Parathyroid adenoma (tissue), 2 donors: ENCODE data around the gene TF.

Experiments used
- H2AFZ ChIP-seq: fragments of 300-600 bp; sonication (generic); one replicate; pipeline ENCODE4 v1.7.0; 2017; ENCODE audit warnings: antibody characterized with exemption, mild to moderate bottlenecking
- H3K27ac ChIP-seq: fragments of 300-600 bp; sonication (generic); one replicate; pipeline ENCODE4 v1.7.0; 2017
- H3K27me3 ChIP-seq: fragments of 300-600 bp; sonication (generic); one replicate; pipeline ENCODE4 v1.7.0; 2017; ENCODE audit warnings: low read length; ENCODE audit not compliant: control insufficient read depth, insufficient read depth
- H3K36me3 ChIP-seq: fragments of 300-600 bp; sonication (generic); one replicate; pipeline ENCODE4 v1.7.0; 2017; ENCODE audit warnings: low read length; ENCODE audit not compliant: control insufficient read depth, insufficient read depth
- H3K4me1 ChIP-seq: fragments of 300-600 bp; sonication (generic); one replicate; pipeline ENCODE4 v1.7.0; 2017; ENCODE audit warnings: control low read depth
- H3K4me2 ChIP-seq: fragments of 300-600 bp; sonication (generic); one replicate; pipeline ENCODE4 v1.7.0; 2017; ENCODE audit warnings: low read length
- H3K4me3 ChIP-seq: fragments of 300-600 bp; sonication (generic); one replicate; pipeline ENCODE4 v1.7.0; 2017; ENCODE audit warnings: low read depth, low read length
- H3K79me2 ChIP-seq: fragments of 300-600 bp; sonication (generic); one replicate; pipeline ENCODE4 v1.7.0; 2017; ENCODE audit warnings: control low read depth
- H3K9ac ChIP-seq: fragments of 300-600 bp; sonication (generic); one replicate; pipeline ENCODE4 v1.7.0; 2017; ENCODE audit warnings: mild to moderate bottlenecking
- H3K9me3 ChIP-seq: fragments of 300-600 bp; sonication (generic); one replicate; pipeline ENCODE4 v1.7.0; 2017; ENCODE audit warnings: low read length; ENCODE audit not compliant: control insufficient read depth
- CTCF ChIP-seq: fragments of 300-600 bp; sonication (generic); IDR thresholded peaks from one replicate; pipeline ENCODE4 v1.7.0; 2017; ENCODE audit warnings: antibody characterized with exemption, mild to moderate bottlenecking
- donor health status: primary hyperparathyroidism.

The TF gene

GRCh38 chr3:133758568-133758928 lies 12.4 kb downstream of the TF start:
- Histone ChIP-seq H3K27me3 (no peaks in the 10 kb centered on the region), H3K4me1 (no peaks in the 10 kb centered on the region), H3K36me3 (no peaks in the 10 kb centered on the region), H2AFZ (no peak overlapping the region), H3K9me3 (no peaks in the 10 kb centered on the region), H3K27ac (no peak overlapping the region), H3K4me2 (no peak overlapping the region), H3K79me2 (no peaks in the 10 kb centered on the region), H3K9ac (no peak overlapping the region), H3K4me3 (no peak overlapping the region)
- TF ChIP-seq CTCF: no peak

- no peak for TF ChIP-seq CTCF
- Histone ChIP-seq H3K79me2 (no peaks in the 10 kb centered on the region), H3K4me1 (no peaks in the 10 kb centered on the region), H3K9ac (no peak overlapping the region), H3K27ac (no peak overlapping the region), H3K9me3 (no peaks in the 10 kb centered on the region), H3K27me3 (no peaks in the 10 kb centered on the region), H3K36me3 (no peaks in the 10 kb centered on the region), H3K4me2 (no peak overlapping the region), H3K4me3 (no peak overlapping the region), H2AFZ (no peak overlapping the region)
Measured at GRCh38 chr3:133758964-133759739, 13.0 kb downstream of the TF start.

- no peak for TF ChIP-seq CTCF
Measured at GRCh38 chr3:133759740-133760305, 13.6 kb downstream of the TF start.

GRCh38 chr3:133760916-133761315 lies 14.7 kb downstream of the TF start:
- Histone ChIP-seq H3K27me3 (no peaks in the 10 kb centered on the region), H3K9ac (no peak overlapping the region), H3K36me3 (no peaks in the 10 kb centered on the region), H3K4me2 (no peak overlapping the region), H3K4me3 (no peak overlapping the region), H3K79me2 (no peaks in the 10 kb centered on the region), H2AFZ (no peak overlapping the region), H3K4me1 (no peaks in the 10 kb centered on the region), H3K27ac (no peak overlapping the region), H3K9me3 (no peaks in the 10 kb centered on the region)
- TF ChIP-seq CTCF: no peak

More at GRCh38 chr3:133759740-133760305, 13.6 kb downstream of the TF start:
- Histone ChIP-seq H3K4me3 (no peak overlapping the region), H3K36me3 (no peaks in the 10 kb centered on the region), H3K27me3 (no peaks in the 10 kb centered on the region), H3K79me2 (no peaks in the 10 kb centered on the region), H3K4me1 (no peaks in the 10 kb centered on the region), H3K27ac (no peak overlapping the region), H3K9ac (no peak overlapping the region), H2AFZ (no peak overlapping the region), H3K4me2 (no peak overlapping the region), H3K9me3 (no peaks in the 10 kb centered on the region)
